SK-N-SH (cell line): Measurements from ENCODE around the gene UBE2E2. TPM values are rescaled to one million over a fixed set of nuclear protein-coding genes. Genes with fewer than 3 reads are reported as not detected.

Source experiments
- CTCF ChIA-PET: fragments of 300-600, 350-600 bp; formaldehyde crosslinking; extraction: SDS; loops from one replicate; lab custom pipeline; 2021; lab: Yijun Ruan, JAX
- POLR2A ChIA-PET: fragments of 350-600 bp; sonication (Branson Sonifier 250); formaldehyde crosslinking; extraction: SDS; loops from one replicate; lab custom pipeline; 2020; ENCODE audit warnings: antibody characterized with exemption, inconsistent platforms; lab: Yijun Ruan, JAX
- DNase-seq: peaks from one replicate; pipeline ENCODE4 v3.0.0; 2012
- H2AFZ ChIP-seq: fragments of 200-600 bp; sonication (generic); 2 replicates; pipeline ENCODE4 v1.8.1; 2016; ENCODE audit warnings: antibody characterized with exemption, mild to moderate bottlenecking, low read depth
- H3F3A ChIP-seq: fragments of 200-600 bp; sonication (generic); replicated peaks from 2 replicates; pipeline ENCODE3; 2016; ENCODE audit warnings: antibody characterized with exemption, mild to moderate bottlenecking; ENCODE audit not compliant: insufficient read depth
- H3K27ac ChIP-seq, 2 experiments: fragments of 200-500 bp in 1 of 2; fragments of 200-600 bp in 1 of 2; sonication (Bioruptor generic) in 1 of 2; sonication (generic), shearing (Covaris generic) in 1 of 2; 2 replicates each; pipeline versions ENCODE4 v1.5.1 to v1.6.1; 2014 to 2016; ENCODE audit warnings: low read depth in 2 of 2, inconsistent platforms in 1 of 2, low read length in 1 of 2, mild to moderate bottlenecking in 1 of 2, mixed read lengths in 1 of 2
- H3K27me3 ChIP-seq: fragments of 200-600 bp; sonication (generic), shearing (Covaris generic); 2 replicates; pipeline ENCODE4 v1.6.1; 2016; ENCODE audit warnings: mixed run types; ENCODE audit not compliant: insufficient read depth
- H3K36me3 ChIP-seq, 2 experiments: fragments of 200-500 bp in 1 of 2; fragments of 200-600 bp in 1 of 2; sonication (Bioruptor generic) in 1 of 2; sonication (generic) in 1 of 2; replicated peaks in 1 of 2; 2 replicates each; pipeline versions ENCODE3 to v1.5.1; 2014 to 2016; ENCODE audit warnings: low read length in 1 of 2, mild to moderate bottlenecking in 1 of 2; ENCODE audit not compliant: insufficient read depth in 2 of 2, control insufficient read depth in 1 of 2
- H3K4me1 ChIP-seq, 2 experiments: fragments of 200-500 bp in 1 of 2; fragments of 200-600 bp in 1 of 2; sonication (Bioruptor generic) in 1 of 2; sonication (generic), shearing (Covaris generic) in 1 of 2; 2 replicates each; pipeline versions ENCODE4 v1.5.1 to v1.6.1; 2014 to 2016; ENCODE audit warnings: low read depth in 1 of 2, low read length in 1 of 2, mixed run types in 1 of 2; ENCODE audit not compliant: insufficient read depth in 2 of 2, control insufficient read depth in 1 of 2
- H3K4me2 ChIP-seq: fragments of 200-600 bp; sonication (generic), shearing (Covaris generic); 2 replicates; pipeline ENCODE4 v1.6.1; 2017; ENCODE audit warnings: mixed run types
- H3K4me3 ChIP-seq, 2 experiments: fragments of 200-500 bp in 1 of 2; fragments of 200-600 bp in 1 of 2; sonication (Bioruptor generic) in 1 of 2; sonication (generic), shearing (Covaris generic) in 1 of 2; 2 replicates each; pipeline versions ENCODE4 v1.5.1 to v1.8.1; 2014 to 2016; ENCODE audit warnings: low read depth in 2 of 2, inconsistent platforms in 1 of 2, low read length in 1 of 2, mild to moderate bottlenecking in 1 of 2, mixed read lengths in 1 of 2, moderate library complexity in 1 of 2
- H3K79me2 ChIP-seq: fragments of 200-600 bp; sonication (generic); 2 replicates; pipeline ENCODE4 v1.8.1; 2017; ENCODE audit warnings: mild to moderate bottlenecking; ENCODE audit not compliant: insufficient read depth
- H3K9ac ChIP-seq: fragments of 200-600 bp; sonication (generic); 2 replicates; pipeline ENCODE4 v1.6.1; 2017; ENCODE audit warnings: mixed run types
- H3K9me2 ChIP-seq: fragments of 200-600 bp; sonication (generic); 2 replicates; pipeline ENCODE4 v1.6.1; 2017; ENCODE audit warnings: mixed run types
- H3K9me3 ChIP-seq: fragments of 200-600 bp; sonication (generic); 2 replicates; pipeline ENCODE4 v1.6.1; 2017; ENCODE audit warnings: mixed run types, mild to moderate bottlenecking, moderate library complexity
- H4K20me1 ChIP-seq: fragments of 200-600 bp; sonication (generic); 2 replicates; pipeline ENCODE4 v1.6.1; 2017; ENCODE audit warnings: mild to moderate bottlenecking, mixed run types; ENCODE audit not compliant: insufficient read depth
- CHD2 ChIP-seq: fragments of 150-350 bp; IDR thresholded peaks from 2 replicates; pipeline ENCODE4 v1.6.1; 2018; ENCODE audit warnings: low read length; ENCODE audit not compliant: partially characterized antibody
- EP300 ChIP-seq, 2 experiments: IDR thresholded peaks; 2 replicates each; pipeline versions ENCODE4 v1.4.0 to v1.6.1; 2012; ENCODE audit warnings: borderline replicate concordance in 1 of 2, low read depth in 1 of 2, low read length in 1 of 2
- FOSL2 ChIP-seq: IDR thresholded peaks from 2 replicates; pipeline ENCODE4 v1.4.0; 2012; ENCODE audit warnings: low read depth, mild to moderate bottlenecking, moderate library complexity, borderline replicate concordance
- FOXJ3 ChIP-seq: sonication (generic); formaldehyde crosslinking; IDR thresholded peaks from 2 replicates; pipeline ENCODE4 v1.5.1; 2020; ENCODE audit warnings: mild to moderate bottlenecking, missing genetic modification reagents
- FOXM1 ChIP-seq: IDR thresholded peaks from 2 replicates; pipeline ENCODE4 v1.4.0; 2012; ENCODE audit warnings: low read depth, mild to moderate bottlenecking
- GABPA ChIP-seq: IDR thresholded peaks from 2 replicates; pipeline ENCODE4 v1.4.0; 2012; ENCODE audit warnings: low read depth, mild to moderate bottlenecking
- JUND ChIP-seq: IDR thresholded peaks from 2 replicates; pipeline ENCODE4 v1.4.0; 2012
- MXI1 ChIP-seq: IDR thresholded peaks from 2 replicates; pipeline ENCODE4 v1.6.1; 2012; ENCODE audit warnings: mild to moderate bottlenecking, low read depth, low read length, improper control_type of control experiment
- NFIC ChIP-seq: IDR thresholded peaks from 2 replicates; pipeline ENCODE4 v1.4.0; 2012; ENCODE audit warnings: borderline replicate concordance
- POLR2AphosphoS5 ChIP-seq: IDR thresholded peaks from 2 replicates; pipeline ENCODE4 v1.6.1; 2012; ENCODE audit warnings: low read depth, low read length
- RAD21 ChIP-seq: IDR thresholded peaks from 2 replicates; pipeline ENCODE4 v1.6.1; 2012; ENCODE audit warnings: mild to moderate bottlenecking, low read length
- RXRA ChIP-seq: IDR thresholded peaks from 2 replicates; pipeline ENCODE4 v1.4.0; 2012; ENCODE audit warnings: low read depth, mild to moderate bottlenecking, borderline replicate concordance
- SIN3A ChIP-seq: IDR thresholded peaks from 2 replicates; pipeline ENCODE4 v1.6.1; 2012; ENCODE audit warnings: low read depth, mild to moderate bottlenecking, low read length, moderate library complexity, borderline replicate concordance
- SMC3 ChIP-seq: IDR thresholded peaks from 2 replicates; pipeline ENCODE4 v1.6.1; 2012; ENCODE audit warnings: low read depth, low read length, improper control_type of control experiment
- TCF12 ChIP-seq: IDR thresholded peaks from 2 replicates; pipeline ENCODE4 v1.4.0; 2012
- TEAD4 ChIP-seq: IDR thresholded peaks from 2 replicates; pipeline ENCODE4 v1.4.0; 2012; ENCODE audit warnings: mild to moderate bottlenecking, borderline replicate concordance; ENCODE audit not compliant: insufficient read depth
- YY1 ChIP-seq: IDR thresholded peaks from 2 replicates; pipeline ENCODE4 v1.4.0; 2012; ENCODE audit warnings: low read depth, mild to moderate bottlenecking
- WGBS: methylation state at CpG from one replicate; pipeline ENCODE4 v1.1.6; 2017; ENCODE audit warnings: low lambda C conversion rate; 5-methylcytosine and 5-hydroxymethylcytosine counted together
- polyA plus RNA-seq, 3 experiments: library from polyadenylated mRNA; depleted of rRNA; stranded (reverse); fragments of >200 nt; gene quantifications; 2 replicates each; pipeline ENCODE4 v1.2.3, GENCODE V29; 2012
- TF ChIP-seq, protein P1 (sequence below): fragments of 200-600 bp; sonication (generic); IDR thresholded peaks from 2 replicates; pipeline ENCODE4 v1.6.1; 2017; ENCODE audit warnings: antibody characterized with exemption, mild to moderate bottlenecking, moderate library complexity
- TF ChIP-seq, protein P2 (sequence below): IDR thresholded peaks from 2 replicates; pipeline ENCODE4; 2012
- TF ChIP-seq, protein P3 (sequence below): IDR thresholded peaks from 2 replicates; pipeline ENCODE4 v1.4.0; 2012; ENCODE audit warnings: low read depth, borderline replicate concordance

The UBE2E2 gene
- polyA plus RNA-seq, 1 of the 3 experiments (the other 2 are of a cell fraction), result 46.4 TPM

DNA sequence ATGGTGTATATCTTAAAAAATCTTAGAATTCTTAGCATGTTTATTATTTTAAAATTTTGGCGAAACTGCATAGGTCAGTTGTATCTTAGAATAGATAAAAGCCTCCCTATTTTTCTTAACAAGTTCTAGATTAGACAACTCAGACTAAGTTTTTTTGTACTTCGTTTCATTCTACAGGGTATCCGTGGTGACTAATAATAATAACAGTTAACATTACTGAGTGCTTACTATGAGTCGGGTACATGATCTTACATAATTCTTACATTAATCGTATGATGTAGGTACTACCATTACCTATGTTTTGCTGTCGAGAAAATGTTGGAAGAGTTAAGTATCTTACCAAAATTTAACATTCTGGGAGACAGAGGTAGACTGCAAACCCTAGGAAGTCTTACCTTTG lies 60.7 kb downstream of the UBE2E2 start (continued):
- TF ChIP-seq NFIC (peak; percentile 18; the same call in 1 of the 2 replicates), TEAD4 (peak; percentile 17; the same call in 1 of the 2 replicates), GABPA (no peak), FOXJ3 (no peak), TCF12 (peak; percentile 42; the same call in 1 of the 2 replicates), FOSL2 (peak; percentile 66), CHD2 (no peak), SMC3 (no peak), SIN3A (no peak), RAD21 (no peak), JUND (peak; percentile 72), MXI1 (no peak)
- TF ChIP-seq, all 33 proteins: peak for 8

DNA sequence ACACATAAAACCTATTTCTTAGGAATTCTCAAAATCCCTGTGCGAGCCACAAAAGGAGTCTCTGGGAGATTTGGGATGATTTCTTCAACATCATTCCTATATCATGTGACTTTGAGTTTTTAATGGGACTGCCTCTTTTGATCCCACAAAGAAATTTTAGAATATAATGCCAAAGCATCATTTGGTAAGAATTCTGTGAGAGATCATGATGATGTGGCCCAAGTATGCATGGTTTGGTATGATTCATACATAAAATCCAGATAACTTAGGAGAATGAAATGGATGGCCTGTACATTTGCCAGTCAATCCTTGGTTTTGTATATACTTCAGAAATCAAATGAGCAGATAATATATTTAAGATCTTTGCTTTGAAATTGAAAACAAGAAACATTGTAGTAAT lies 61.3 kb downstream of the UBE2E2 start:
- Histone ChIP-seq H3K4me3 (no peak overlapping the region), H4K20me1 (no peaks in the 10 kb centered on the region), H3K4me1 (peaks cover 0 to 9% of the 10 kb centered on the region in 2 experiments; a peak in 3 of 4 replicates), H3F3A (peaks cover 31% of the 10 kb centered on the region), H3K27me3 (no peaks in the 10 kb centered on the region), H3K4me2 (peak overlapping the region; percentile 48), H3K79me2 (peaks cover 44% of the 10 kb centered on the region), H3K9ac (peak overlapping the region; percentile 57; the same call in 1 of the 2 replicates), H3K9me2 (no peaks in the 10 kb centered on the region), H3K36me3 (no peaks in the 10 kb centered on the region), H3K27ac (peak overlapping the region; percentile 34 to 98; a peak in 3 of 4 replicates), H3K9me3 (no peaks in the 10 kb centered on the region), H2AFZ (no peak overlapping the region)
- no peak for DNase-seq
- TF ChIP-seq TEAD4 (peak; percentile 86; the same call in 1 of the 2 replicates), JUND (peak; percentile 86), RXRA (no peak), MXI1 (no peak), GABPA (no peak), SIN3A (no peak), FOSL2 (peak; percentile 91), EP300 (IDR thresholded peaks at IDR 0.05; ENCODE audit: borderline replicate concordance in 1 of 2, low read depth in 1 of 2, low read length in 1 of 2) (peak in 1 of 2 experiments; percentile 70; a peak in 1 of 4 replicates), TCF12 (peak; percentile 80), POLR2AphosphoS5 (peak; percentile 42; the same call in 1 of the 2 replicates), FOXM1 (no peak), YY1 (no peak), NFIC (peak; percentile 42; the same call in 1 of the 2 replicates)
- TF ChIP-seq, protein P1, sequence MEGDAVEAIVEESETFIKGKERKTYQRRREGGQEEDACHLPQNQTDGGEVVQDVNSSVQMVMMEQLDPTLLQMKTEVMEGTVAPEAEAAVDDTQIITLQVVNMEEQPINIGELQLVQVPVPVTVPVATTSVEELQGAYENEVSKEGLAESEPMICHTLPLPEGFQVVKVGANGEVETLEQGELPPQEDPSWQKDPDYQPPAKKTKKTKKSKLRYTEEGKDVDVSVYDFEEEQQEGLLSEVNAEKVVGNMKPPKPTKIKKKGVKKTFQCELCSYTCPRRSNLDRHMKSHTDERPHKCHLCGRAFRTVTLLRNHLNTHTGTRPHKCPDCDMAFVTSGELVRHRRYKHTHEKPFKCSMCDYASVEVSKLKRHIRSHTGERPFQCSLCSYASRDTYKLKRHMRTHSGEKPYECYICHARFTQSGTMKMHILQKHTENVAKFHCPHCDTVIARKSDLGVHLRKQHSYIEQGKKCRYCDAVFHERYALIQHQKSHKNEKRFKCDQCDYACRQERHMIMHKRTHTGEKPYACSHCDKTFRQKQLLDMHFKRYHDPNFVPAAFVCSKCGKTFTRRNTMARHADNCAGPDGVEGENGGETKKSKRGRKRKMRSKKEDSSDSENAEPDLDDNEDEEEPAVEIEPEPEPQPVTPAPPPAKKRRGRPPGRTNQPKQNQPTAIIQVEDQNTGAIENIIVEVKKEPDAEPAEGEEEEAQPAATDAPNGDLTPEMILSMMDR, result no peak
- TF ChIP-seq, protein P2, sequence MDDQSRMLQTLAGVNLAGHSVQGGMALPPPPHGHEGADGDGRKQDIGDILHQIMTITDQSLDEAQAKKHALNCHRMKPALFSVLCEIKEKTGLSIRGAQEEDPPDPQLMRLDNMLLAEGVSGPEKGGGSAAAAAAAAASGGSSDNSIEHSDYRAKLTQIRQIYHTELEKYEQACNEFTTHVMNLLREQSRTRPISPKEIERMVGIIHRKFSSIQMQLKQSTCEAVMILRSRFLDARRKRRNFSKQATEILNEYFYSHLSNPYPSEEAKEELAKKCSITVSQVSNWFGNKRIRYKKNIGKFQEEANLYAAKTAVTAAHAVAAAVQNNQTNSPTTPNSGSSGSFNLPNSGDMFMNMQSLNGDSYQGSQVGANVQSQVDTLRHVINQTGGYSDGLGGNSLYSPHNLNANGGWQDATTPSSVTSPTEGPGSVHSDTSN, result peak; percentile 86
- TF ChIP-seq, protein P3, sequence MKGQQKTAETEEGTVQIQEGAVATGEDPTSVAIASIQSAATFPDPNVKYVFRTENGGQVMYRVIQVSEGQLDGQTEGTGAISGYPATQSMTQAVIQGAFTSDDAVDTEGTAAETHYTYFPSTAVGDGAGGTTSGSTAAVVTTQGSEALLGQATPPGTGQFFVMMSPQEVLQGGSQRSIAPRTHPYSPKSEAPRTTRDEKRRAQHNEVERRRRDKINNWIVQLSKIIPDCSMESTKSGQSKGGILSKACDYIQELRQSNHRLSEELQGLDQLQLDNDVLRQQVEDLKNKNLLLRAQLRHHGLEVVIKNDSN, result peak; percentile 47; the same call in 1 of the 2 replicates
- CTCF ChIA-PET, result no interaction called here
- 83% methylated on average over 1 of the region's 1 CpG for WGBS
- POLR2A ChIA-PET, result no interaction called here
